NB4 (cell line): ENCODE measurements around the gene JAK1.

Experiments used
- DNase-seq: peaks from one replicate; pipeline ENCODE4 v3.0.0; 2010; ENCODE audit warnings: low read depth
- H3K4me3 ChIP-seq: one replicate; pipeline ENCODE4 v1.5.1; 2011; ENCODE audit warnings: mild to moderate bottlenecking, low read depth, low read length, moderate library complexity
- MYC ChIP-seq: IDR thresholded peaks from 2 replicates; pipeline ENCODE4 v1.6.1; 2011; ENCODE audit warnings: low read depth, low read length
- POLR2A ChIP-seq: IDR thresholded peaks from 2 replicates; pipeline ENCODE4 v1.6.1; 2011; ENCODE audit warnings: mild to moderate bottlenecking; ENCODE audit not compliant: insufficient read length; ENCODE audit errors: extremely low read depth
- TF ChIP-seq, protein P1 (sequence below): IDR thresholded peaks from one replicate; pipeline ENCODE4 v1.5.1; 2012; ENCODE audit warnings: low read depth, low read length
- TF ChIP-seq, protein P2 (sequence below): IDR thresholded peaks from 2 replicates; pipeline ENCODE4 v1.6.1; 2011; ENCODE audit warnings: low read depth, low read length

The JAK1 gene

DNA sequence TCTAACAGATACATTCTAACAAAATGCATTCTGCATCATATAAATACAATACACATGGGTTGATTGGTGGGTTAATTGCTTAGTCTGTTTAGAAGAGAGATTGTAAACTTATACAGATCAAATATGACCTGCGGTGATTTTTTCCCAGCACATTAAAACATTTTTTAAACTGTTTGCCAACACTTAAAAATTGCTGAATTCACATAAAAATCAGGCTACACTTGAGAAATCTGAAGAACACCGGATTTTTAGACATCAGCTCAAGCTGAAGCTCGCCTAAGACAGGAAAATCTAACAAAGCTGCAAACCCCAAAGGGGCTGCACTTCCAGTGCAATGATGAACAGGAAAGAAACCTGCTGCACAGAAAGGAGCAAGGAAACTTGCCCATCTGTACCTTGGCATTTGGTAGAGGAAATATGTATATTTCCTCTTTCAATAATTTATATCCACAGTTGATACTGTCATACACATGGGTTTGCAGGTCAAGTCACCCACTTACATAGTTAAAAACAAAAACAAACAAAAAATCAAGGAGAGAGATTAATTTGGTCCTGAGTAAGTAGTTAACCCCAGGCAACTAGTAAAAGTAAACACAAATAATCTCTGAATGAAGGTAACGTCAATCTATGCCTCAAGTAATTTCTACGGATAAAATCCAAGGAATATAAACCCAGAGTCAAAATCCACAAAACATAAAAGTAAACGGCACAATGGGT is 30.4 kb upstream of the JAK1 start:
- no peak for DNase-seq
- no peak overlapping the region for H3K4me3 ChIP-seq
- TF ChIP-seq, protein P1, sequence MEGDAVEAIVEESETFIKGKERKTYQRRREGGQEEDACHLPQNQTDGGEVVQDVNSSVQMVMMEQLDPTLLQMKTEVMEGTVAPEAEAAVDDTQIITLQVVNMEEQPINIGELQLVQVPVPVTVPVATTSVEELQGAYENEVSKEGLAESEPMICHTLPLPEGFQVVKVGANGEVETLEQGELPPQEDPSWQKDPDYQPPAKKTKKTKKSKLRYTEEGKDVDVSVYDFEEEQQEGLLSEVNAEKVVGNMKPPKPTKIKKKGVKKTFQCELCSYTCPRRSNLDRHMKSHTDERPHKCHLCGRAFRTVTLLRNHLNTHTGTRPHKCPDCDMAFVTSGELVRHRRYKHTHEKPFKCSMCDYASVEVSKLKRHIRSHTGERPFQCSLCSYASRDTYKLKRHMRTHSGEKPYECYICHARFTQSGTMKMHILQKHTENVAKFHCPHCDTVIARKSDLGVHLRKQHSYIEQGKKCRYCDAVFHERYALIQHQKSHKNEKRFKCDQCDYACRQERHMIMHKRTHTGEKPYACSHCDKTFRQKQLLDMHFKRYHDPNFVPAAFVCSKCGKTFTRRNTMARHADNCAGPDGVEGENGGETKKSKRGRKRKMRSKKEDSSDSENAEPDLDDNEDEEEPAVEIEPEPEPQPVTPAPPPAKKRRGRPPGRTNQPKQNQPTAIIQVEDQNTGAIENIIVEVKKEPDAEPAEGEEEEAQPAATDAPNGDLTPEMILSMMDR = no peak
- no peak for TF ChIP-seq POLR2A
- no peak for TF ChIP-seq MYC
- TF ChIP-seq, protein P2, sequence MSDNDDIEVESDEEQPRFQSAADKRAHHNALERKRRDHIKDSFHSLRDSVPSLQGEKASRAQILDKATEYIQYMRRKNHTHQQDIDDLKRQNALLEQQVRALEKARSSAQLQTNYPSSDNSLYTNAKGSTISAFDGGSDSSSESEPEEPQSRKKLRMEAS = no peak

DNA sequence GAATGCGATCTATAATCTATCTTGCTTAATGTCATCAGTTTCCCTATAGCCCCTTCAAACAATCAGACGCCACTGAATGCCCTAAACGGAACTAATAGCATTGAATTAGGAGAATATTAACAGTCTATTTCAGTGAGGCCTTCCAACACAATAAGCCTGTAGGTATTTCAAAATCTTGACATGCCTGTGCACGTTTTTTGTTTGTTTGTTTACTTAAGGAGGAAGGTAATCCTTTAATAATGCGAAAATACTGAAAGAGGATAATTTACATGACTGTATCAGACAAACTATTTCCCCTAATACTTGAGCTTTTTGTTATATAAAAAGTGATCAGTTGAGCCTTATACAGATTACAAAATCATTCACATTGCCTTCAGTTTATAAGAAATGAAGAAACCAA is 29.0 kb upstream of the JAK1 start:
- no peak overlapping the region for H3K4me3 ChIP-seq
- TF ChIP-seq, protein P2 = no peak
- TF ChIP-seq POLR2A = no peak
- no peak for DNase-seq

DNA sequence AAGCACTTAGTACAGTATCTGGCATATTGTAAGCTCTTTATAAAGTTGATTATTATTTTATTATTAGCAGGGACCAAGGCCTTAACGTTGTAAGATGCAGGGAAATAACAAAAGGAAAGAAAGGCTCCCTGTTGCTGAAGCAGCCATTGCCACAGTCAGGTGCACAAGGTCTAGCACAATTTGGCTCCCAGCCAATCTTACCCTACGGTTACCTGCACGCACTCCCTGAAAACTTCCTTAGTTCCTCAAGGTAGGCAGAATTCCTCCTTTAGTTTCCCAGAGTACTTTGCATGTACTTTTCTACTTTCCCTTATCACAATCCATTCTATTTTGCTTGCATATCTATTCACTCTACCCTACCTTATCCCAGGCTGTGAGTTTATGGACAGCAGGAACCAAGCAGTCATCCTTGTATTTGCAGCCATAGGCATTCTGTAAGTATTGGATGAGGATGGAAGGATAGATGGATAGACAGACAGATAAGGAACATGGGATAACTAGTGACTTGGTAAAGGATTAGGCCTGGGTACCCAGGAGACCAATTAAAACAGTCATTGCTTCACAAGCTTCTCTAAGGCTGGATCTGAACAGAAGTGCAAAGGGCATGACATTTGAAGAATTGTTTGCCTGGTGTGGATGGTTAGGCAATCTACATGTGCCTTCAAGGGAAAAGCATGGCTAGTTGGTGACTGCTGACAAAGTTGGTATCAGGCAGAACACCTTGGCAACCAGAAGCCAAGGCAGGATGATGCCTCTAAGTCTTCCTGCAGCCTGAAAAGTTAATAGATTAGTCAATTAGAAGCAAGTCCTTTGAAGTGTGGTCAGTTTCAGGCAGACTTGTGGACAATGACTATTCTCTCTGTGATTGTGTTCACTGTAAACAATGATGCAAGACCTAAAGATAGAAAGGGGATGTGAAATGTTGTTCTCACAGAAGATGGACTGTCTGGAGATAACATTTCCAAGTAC is 20.8 kb upstream of the JAK1 start:
- no peak overlapping the region for H3K4me3 ChIP-seq
- TF ChIP-seq, protein P2 = peak; percentile 47; the same call in 1 of the 2 replicates
- TF ChIP-seq, protein P1 = no peak
- DNase-seq = peak; percentile 40

DNA sequence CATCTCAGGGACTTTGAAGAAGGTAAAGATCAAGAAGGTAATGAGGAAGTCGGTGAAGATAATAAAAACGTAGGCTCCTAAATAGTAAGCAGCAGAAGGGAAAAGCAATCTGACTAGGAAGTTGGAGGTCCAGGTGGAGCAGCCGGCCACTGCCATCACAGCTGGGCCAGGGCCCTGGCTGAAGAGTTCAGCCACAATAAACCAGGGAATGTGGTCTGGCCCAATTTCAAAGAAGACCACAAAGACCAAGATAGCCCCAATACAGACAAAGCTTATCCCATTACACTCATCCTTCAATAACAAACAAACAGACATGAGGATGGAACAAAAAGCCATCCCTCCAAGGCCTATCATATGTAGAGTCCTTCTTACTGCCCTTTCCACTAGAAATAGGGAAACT is 18.4 kb upstream of the JAK1 start:
- DNase-seq = no peak
- no peak for TF ChIP-seq POLR2A
- TF ChIP-seq, protein P1 = no peak
- TF ChIP-seq, protein P2 = no peak
- TF ChIP-seq MYC = no peak

DNA sequence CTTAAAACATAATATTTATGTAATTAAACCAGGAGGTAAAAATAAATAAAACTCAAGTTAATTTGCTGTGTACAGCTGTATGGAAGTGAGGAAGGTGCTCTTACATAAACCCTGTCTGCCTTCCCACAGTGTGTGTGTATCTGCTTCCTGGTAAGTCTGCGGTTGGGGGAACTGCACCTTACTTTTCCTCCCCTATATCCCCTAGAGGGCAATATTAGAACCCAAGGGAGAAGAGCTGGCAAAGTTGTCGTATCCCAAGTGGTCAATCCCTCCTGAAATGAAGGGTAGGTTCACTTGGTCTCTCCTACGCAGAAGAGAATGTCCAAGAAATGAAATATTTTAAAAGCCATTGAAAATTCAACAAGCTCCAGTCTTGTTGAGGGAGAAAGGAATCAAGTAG is 17.8 kb upstream of the JAK1 start:
- no peak overlapping the region for H3K4me3 ChIP-seq
- TF ChIP-seq, protein P1 = no peak
- TF ChIP-seq, protein P2 = no peak
- TF ChIP-seq POLR2A = no peak
- DNase-seq = peak; percentile 55

More for the DNA sequence above, 18.4 kb upstream of the JAK1 start:
- H3K4me3 ChIP-seq = no peak overlapping the region

DNA sequence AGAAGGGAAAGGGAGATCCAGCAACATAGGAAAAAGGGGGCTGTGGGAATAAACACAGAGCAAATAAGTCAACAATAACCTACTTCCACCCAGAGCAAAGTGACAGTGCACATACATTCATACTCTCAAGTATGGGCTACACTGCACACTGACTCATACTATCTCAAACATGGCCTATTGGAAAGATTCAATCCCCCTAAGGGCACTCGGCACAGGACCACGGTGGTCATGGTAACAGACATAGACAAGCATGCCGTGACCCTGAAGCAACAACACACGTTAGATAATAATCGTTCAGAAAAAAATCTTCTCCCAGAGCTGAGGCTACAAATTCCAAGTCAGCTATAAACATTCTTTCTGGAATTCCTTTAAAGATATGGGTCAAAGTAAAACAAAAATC is 16.8 kb upstream of the JAK1 start:
- DNase-seq = no peak

More for the DNA sequence above, 16.8 kb upstream of the JAK1 start:
- TF ChIP-seq, protein P1 = no peak
- no peak for TF ChIP-seq POLR2A
- TF ChIP-seq, protein P2 = no peak
- no peak for TF ChIP-seq MYC
- no peak overlapping the region for H3K4me3 ChIP-seq
